ENCODE measurements around the gene ABHD5.

The ABHD5 gene

DNA sequence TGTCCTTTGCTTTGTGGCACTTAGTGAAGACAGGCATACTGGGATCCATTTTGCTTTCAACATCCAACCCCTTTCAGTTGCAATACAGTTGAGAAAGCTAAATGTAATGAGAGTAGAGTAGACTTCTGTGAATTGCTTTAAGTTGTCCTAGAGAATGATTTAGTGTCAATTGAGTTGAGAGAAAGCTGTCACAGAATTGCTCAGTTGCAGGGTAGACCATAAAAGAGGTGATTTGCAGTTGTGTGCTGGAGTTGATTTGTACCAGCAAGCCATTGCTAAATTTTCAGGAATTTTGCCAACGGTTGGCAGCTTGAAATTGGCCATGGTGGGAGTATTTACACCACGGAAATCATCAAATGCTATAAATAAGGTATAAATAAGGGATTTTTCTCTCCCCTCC lies 2.2 kb downstream of the ABHD5 start:
- Histone ChIP-seq H3K4me3 (peak overlapping the region; percentile 99), H3K27ac (no peak overlapping the region)
- no peak for DNase-seq (ENCODE audit: low spot score)
- TF ChIP-seq, protein P1, sequence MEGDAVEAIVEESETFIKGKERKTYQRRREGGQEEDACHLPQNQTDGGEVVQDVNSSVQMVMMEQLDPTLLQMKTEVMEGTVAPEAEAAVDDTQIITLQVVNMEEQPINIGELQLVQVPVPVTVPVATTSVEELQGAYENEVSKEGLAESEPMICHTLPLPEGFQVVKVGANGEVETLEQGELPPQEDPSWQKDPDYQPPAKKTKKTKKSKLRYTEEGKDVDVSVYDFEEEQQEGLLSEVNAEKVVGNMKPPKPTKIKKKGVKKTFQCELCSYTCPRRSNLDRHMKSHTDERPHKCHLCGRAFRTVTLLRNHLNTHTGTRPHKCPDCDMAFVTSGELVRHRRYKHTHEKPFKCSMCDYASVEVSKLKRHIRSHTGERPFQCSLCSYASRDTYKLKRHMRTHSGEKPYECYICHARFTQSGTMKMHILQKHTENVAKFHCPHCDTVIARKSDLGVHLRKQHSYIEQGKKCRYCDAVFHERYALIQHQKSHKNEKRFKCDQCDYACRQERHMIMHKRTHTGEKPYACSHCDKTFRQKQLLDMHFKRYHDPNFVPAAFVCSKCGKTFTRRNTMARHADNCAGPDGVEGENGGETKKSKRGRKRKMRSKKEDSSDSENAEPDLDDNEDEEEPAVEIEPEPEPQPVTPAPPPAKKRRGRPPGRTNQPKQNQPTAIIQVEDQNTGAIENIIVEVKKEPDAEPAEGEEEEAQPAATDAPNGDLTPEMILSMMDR (IDR thresholded peaks at IDR 0.05): no peak

DNA sequence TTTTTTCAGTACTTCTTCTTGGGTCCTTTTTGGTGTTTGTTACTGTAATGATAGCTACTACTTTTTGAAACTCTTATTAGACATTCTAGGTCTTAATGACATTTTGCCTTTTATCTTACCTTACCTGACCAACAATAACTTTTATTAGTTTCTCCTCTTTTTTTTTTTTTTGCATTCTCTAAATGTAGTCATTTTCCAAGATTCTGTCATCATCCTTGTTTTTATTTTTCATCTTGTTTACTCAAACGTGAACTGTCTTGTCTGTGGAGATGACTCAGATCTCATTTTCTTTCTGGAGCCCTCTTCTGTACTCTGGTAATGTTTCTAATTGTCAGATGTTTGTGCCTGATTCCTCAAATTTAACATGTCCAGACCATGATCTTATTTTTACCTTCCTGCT lies 2.9 kb downstream of the ABHD5 start:
- H3K4me3 ChIP-seq: no peak overlapping the region
- no peak overlapping the region for H3K27ac ChIP-seq
- TF ChIP-seq, protein P1 (IDR thresholded peaks at IDR 0.05): no peak
- DNase-seq (ENCODE audit: low spot score): no peak

DNA sequence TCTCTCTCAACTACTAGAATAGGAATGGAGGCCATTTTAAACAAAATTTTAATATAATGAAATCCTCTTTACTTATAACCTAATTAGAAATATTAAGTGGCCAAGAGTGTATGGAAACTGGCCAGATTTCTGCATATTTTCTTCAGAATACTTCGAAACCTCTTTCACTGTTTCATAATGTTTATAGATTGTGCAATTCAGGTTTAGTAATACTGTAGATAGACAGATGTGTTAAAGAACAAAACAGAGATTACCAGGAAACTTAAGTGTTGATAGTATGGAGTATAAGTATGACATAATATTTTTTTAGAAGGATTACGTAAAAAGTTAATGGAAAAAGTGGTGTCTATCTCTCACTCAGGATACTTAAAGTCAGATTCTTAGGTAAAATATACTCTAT lies 4.7 kb downstream of the ABHD5 start:
- no peak overlapping the region for H3K4me3 ChIP-seq
- no peak for DNase-seq (ENCODE audit: low spot score)
- peak overlapping the region in 1 of 2 donors; percentile 0 for H3K27ac ChIP-seq
- TF ChIP-seq, protein P1 (IDR thresholded peaks at IDR 0.05): no peak

DNA sequence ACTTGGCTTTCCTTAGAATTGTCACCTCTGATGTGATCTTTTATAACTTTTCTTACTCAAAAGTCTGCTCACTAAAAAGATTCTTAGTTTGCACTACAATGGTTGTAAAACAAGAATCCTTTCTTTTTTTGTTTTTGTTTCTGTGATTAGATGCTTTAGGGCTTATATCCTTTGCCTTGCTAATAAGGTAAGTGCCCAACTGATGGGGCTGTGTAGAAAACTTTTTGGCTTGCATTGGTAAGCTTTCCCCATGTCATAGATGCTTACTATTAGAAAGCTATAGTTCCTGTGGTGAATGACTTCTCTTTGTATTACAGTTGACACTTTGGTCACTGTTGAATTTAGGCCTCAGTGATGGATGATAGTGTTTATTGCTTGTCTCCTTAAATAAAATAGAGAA lies 5.1 kb downstream of the ABHD5 start:
- H3K27ac ChIP-seq: peak overlapping the region in 1 of 2 donors; percentile 0
- DNase-seq (ENCODE audit: low spot score): no peak
- TF ChIP-seq, protein P1 (IDR thresholded peaks at IDR 0.05): no peak
- no peak overlapping the region for H3K4me3 ChIP-seq

DNA sequence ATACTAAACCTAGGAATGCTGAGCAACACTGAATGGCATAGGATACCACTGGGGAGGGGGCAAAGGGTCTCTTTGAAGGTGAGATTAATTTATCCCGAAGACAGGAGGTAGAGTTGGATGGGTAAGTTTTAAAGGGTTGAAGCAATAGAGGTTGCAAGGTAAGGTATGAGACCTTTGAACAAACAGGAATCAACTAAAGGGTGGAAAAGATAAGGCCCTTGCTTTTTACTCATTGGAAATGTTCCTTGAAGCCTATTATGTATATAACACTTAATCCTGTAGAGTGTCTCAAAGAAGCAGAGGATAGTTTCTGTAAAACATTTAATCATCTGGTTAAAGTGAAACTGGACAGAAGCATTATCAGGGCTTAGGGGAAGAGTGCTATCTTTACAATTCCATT lies 5.7 kb downstream of the ABHD5 start:
- TF ChIP-seq, protein P1 (IDR thresholded peaks at IDR 0.05): no peak
- DNase-seq (ENCODE audit: low spot score): no peak
- no peak overlapping the region for H3K27ac ChIP-seq
- H3K4me3 ChIP-seq: no peak overlapping the region

DNA sequence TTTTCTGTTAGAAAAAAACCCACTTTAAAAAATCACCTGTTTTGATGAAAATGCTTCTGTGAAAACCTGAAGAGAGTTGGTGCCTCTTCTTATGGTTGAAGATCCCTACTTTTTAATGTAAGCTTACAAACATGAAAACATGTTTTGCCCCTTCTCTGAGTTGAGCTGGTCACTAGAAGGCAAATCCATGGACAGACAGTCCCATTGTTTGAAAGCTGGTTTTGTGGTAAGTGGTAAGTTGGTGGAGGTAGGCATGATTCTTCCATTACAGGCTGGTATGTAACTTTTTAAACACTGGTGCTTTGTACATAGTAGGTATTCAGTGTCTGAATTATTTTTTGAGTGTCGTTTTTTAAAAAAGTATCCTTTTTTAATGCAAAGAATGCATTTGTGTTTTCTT lies 6.1 kb downstream of the ABHD5 start:
- TF ChIP-seq, protein P1 (IDR thresholded peaks at IDR 0.05): no peak
- no peak for DNase-seq (ENCODE audit: low spot score)
- Histone ChIP-seq H3K27ac (no peak overlapping the region), H3K4me3 (no peak overlapping the region)

DNA sequence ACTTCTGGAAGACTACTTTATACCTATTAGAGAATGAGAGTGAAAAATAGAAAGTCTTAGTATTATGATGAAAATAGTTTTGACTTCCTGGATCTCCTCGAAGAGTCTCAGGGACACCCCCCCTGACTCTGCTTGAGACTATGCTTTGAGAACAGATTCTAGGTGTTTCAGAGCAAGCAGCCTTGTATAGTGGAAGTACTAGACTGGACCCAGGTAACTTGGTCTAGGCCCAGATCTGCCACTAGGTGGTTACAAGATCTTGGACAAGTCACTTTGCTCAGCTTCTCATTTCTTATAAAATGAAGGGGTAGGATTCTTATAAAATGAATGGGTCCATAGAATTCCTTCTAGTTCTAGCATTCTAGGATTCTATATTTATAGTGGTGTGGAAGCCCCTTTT lies 9.1 kb downstream of the ABHD5 start:
- TF ChIP-seq, protein P1 (IDR thresholded peaks at IDR 0.05): no peak
- no peak overlapping the region for H3K27ac ChIP-seq
- DNase-seq (ENCODE audit: low spot score): no peak
- H3K4me3 ChIP-seq: no peak overlapping the region

All from coronary artery (tissue), 2 donors.